Lung (tissue), 12 donors: ENCODE results near the gene PIEZO1. TPM values are rescaled to one million over a fixed set of nuclear protein-coding genes. Genes with fewer than 3 reads are reported as not detected.
A peak's percentile ranks its signal among the peaks of the same experiment; 100 is the strongest.

ENCODE experiments used
- ATAC-seq: fragments of 200-7000 bp; cut with Tn5 transposase; one replicate; pipeline ENCODE4 v1.9.1; 2020; ENCODE audit warnings: moderate number of reproducible peaks; ENCODE audit not compliant: insufficient read depth, low FRiP score
- DNase-seq, 3 donors: peaks; one replicate each; pipeline ENCODE4 v3.0.0-alpha.2; 2013 to 2017
- H3K27ac ChIP-seq, 2 donors: one replicate each; pipeline ENCODE4 v1.5.1; 2013; ENCODE audit warnings: mild to moderate bottlenecking in 2 of 2, moderate library complexity in 2 of 2, control low read depth in 1 of 2, inconsistent platforms in 1 of 2, low read depth in 1 of 2, low read length in 1 of 2
- H3K27me3 ChIP-seq, 3 donors: one replicate each; pipeline ENCODE4 v1.5.1; 2013; ENCODE audit warnings: low read length in 2 of 3; ENCODE audit not compliant: control insufficient read depth in 3 of 3, insufficient read depth in 3 of 3
- H3K36me3 ChIP-seq, 4 donors: one replicate each; pipeline ENCODE4 v1.5.1; 2013; ENCODE audit warnings: low read length in 4 of 4, mild to moderate bottlenecking in 1 of 4, moderate library complexity in 1 of 4; ENCODE audit not compliant: control insufficient read depth in 4 of 4, insufficient read depth in 4 of 4
- H3K4me1 ChIP-seq, 5 donors: one replicate each; pipeline ENCODE4 v1.5.1; 2013; ENCODE audit warnings: low read length in 5 of 5, mild to moderate bottlenecking in 2 of 5, moderate library complexity in 1 of 5; ENCODE audit not compliant: control insufficient read depth in 5 of 5, insufficient read depth in 5 of 5
- H3K4me3 ChIP-seq: one replicate; pipeline ENCODE4 v1.5.1; 2013; ENCODE audit warnings: mild to moderate bottlenecking, control low read depth, moderate library complexity
- H3K9ac ChIP-seq, 2 donors: one replicate each; pipeline ENCODE4 v1.5.1; 2013; ENCODE audit warnings: low read length in 2 of 2, control low read depth in 1 of 2; ENCODE audit not compliant: insufficient read depth in 1 of 2
- H3K9me3 ChIP-seq, 4 donors: one replicate each; pipeline ENCODE4 v1.5.1; 2013; ENCODE audit warnings: low read length in 3 of 4, mild to moderate bottlenecking in 1 of 4, moderate library complexity in 1 of 4; ENCODE audit not compliant: control insufficient read depth in 4 of 4, insufficient read depth in 3 of 4
- WGBS, 2 donors: extraction: QIAGEN DNeasy Blood & Tissue Kit; methylation state at CpG; one replicate each; pipeline ENCODE4 v1.1.7; 2013; 5-methylcytosine and 5-hydroxymethylcytosine counted together
- polyA plus RNA-seq, 2 donors: library from polyadenylated mRNA; stranded (reverse); fragments of 200-250 nt; gene quantifications; one replicate each; pipeline ENCODE4 v1.2.1, GENCODE V29; 2013
- total RNA-seq, 2 donors: library from RNA; depleted of rRNA in 1 of 2; stranded (reverse); fragments of >200 nt in 1 of 2; gene quantifications; one replicate each; pipeline ENCODE4 v1.2.1, GENCODE V29; 2014 to 2021
- TF ChIP-seq, protein P1 (sequence below): IDR thresholded peaks from 2 replicates; pipeline ENCODE4 v1.5.1; 2012; ENCODE audit warnings: mild to moderate bottlenecking; ENCODE audit errors: control extremely low read depth, extremely low read depth
- donor health status: control.
- donor health status: control.
- donor health status: Bipolar disorder and iron deficiency.
- donor health status: healthy.
- donor health status: DM: yes; HTN: yes; CAD: no.

PIEZO1 gene
- total and polyA plus RNA-seq, 4 donors: 113 to 207 (median 190) TPM

DNA sequence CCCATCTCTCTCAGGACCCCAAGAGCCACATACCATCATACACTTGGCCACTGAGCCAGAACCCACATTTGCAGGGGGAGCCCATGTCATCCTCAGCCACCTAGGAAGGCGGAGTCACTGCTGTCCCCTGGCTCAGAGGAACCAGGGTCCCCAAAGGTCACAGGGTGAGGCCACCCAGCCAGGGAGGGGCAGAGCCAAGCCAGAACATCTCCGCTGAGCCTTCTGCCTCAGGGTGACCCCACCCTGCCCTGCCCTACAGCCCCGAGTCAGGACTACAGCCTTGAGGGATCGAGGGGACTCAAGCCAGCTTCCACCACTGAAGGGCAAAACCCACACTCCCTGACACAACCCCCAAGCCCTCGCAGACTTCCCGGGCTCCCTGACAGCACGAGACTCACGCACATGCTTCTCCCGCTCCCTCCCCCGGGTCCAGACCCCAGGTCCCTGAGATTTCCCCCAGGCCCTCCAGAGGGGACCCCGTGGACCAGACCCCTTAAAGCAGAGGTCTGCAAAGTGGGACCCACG is 17.4 kb downstream of the PIEZO1 start:
- ATAC-seq (no peak), DNase-seq (peak in 2 of 3 donors; percentile 40)
- Histone ChIP-seq H3K9ac (no peak overlapping the region), H3K4me3 (no peak overlapping the region), H3K36me3 (peaks cover 0 to 8% (median 0%) of the 10 kb centered on the region in 4 donors), H3K9me3 (no peaks in the 10 kb centered on the region), H3K27me3 (no peaks in the 10 kb centered on the region), H3K4me1 (peaks cover 7 to 71% (median 46%) of the 10 kb centered on the region in 5 donors), H3K27ac (peak overlapping the region in 1 of 2 donors; percentile 73)
- TF ChIP-seq, protein P1, sequence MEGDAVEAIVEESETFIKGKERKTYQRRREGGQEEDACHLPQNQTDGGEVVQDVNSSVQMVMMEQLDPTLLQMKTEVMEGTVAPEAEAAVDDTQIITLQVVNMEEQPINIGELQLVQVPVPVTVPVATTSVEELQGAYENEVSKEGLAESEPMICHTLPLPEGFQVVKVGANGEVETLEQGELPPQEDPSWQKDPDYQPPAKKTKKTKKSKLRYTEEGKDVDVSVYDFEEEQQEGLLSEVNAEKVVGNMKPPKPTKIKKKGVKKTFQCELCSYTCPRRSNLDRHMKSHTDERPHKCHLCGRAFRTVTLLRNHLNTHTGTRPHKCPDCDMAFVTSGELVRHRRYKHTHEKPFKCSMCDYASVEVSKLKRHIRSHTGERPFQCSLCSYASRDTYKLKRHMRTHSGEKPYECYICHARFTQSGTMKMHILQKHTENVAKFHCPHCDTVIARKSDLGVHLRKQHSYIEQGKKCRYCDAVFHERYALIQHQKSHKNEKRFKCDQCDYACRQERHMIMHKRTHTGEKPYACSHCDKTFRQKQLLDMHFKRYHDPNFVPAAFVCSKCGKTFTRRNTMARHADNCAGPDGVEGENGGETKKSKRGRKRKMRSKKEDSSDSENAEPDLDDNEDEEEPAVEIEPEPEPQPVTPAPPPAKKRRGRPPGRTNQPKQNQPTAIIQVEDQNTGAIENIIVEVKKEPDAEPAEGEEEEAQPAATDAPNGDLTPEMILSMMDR: no peak
- 53 to 78% methylated on average over 12 of the region's 12 CpGs for WGBS, 2 donors

DNA sequence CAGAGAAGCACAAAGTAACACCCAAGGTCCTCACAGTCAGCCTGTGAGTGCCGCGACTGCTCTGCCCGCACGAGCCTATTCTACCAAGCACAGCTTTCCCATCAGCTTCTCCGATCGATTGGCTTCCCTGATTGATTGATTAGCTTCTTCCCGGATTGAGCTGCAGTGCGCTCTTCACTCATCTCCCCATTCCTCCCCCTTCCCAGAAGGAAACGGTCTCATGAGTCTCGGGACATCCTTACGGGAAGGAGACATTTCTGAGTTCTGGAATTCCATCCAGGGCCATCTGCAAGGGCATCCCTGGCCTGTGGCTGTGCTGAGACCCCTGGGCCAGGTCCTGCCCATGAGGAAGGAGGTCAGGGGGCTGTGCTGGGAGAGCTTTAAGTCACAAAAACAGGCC is 18.0 kb downstream of the PIEZO1 start:
- ATAC-seq: no peak
- TF ChIP-seq, protein P1: no peak
- 77 to 83% methylated on average over 11 of the region's 11 CpGs for WGBS, 2 donors
- H3K27ac ChIP-seq: no peak overlapping the region
- no peaks in the 10 kb centered on the region for H3K27me3 ChIP-seq
- no peaks in the 10 kb centered on the region for H3K9me3 ChIP-seq
- no peak overlapping the region for H3K9ac ChIP-seq
- peaks cover 7 to 65% (median 45%) of the 10 kb centered on the region in 5 donors for H3K4me1 ChIP-seq
- no peak overlapping the region for H3K4me3 ChIP-seq
- no peak for DNase-seq
- peaks cover 0 to 8% (median 0%) of the 10 kb centered on the region in 4 donors for H3K36me3 ChIP-seq

DNA sequence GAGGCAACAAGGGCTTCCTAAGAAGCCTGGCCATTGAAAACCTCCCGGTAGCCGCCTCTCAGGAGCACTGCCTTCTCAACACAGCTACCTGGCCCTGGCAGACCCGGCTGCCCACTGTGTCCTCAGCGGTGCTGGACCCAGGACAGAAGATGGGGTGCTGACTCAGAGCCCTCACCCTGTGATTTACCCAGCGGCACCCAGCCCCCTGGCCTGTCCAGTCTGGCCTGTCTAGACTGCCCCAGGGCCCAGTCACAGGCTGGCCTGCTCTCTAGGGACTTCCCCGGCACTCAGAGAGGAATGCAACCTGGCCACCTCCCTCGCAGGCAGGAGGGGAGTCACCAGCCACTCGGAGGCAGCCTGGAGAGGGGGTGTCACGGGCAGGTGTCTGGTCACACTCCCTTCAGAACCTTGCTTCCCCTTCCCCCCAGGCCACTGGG is 20.1 kb downstream of the PIEZO1 start:
- Histone ChIP-seq H3K27ac (peak overlapping the region in 1 of 2 donors; percentile 73), H3K27me3 (no peaks in the 10 kb centered on the region), H3K4me1 (peaks cover 7 to 58% (median 34%) of the 10 kb centered on the region in 5 donors), H3K9me3 (no peaks in the 10 kb centered on the region), H3K9ac (no peak overlapping the region), H3K4me3 (no peak overlapping the region), H3K36me3 (peaks cover 0 to 8% (median 0%) of the 10 kb centered on the region in 4 donors)
- peak; percentile 53 to 74 (median 71) for DNase-seq
- WGBS, 2 donors: 69 to 91% methylated on average over 9 of the region's 9 CpGs
- TF ChIP-seq, protein P1: no peak
- peak; percentile 62 for ATAC-seq

DNA sequence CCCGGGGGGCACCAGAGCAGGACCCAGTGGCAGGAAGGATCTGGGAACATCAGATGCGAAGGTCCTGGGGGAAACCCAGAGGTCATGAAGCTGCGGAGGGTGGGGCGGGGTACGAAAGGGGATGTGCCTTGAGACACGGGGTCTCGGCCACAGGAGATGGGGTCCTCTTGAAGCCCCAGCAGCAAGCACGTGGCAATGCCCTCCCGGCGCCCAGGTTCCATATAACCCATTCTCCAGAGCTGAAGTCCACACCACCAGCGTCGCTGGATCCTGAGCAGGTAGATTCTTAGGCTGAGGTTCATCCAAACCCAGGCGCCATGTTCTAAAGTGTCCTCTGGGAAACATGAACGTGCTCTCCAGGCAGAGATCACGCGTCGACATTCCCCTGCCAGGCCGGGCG is 20.9 kb downstream of the PIEZO1 start:
- Histone ChIP-seq H3K27ac (peak overlapping the region in 1 of 2 donors; percentile 50), H3K4me1 (peaks cover 7 to 57% (median 33%) of the 10 kb centered on the region in 5 donors)

More for the DNA sequence above, 20.9 kb downstream of the PIEZO1 start:
- no peak overlapping the region for H3K9ac ChIP-seq
- no peaks in the 10 kb centered on the region for H3K27me3 ChIP-seq
- TF ChIP-seq, protein P1: no peak
- ATAC-seq: no peak
- H3K9me3 ChIP-seq: no peaks in the 10 kb centered on the region
- no peak overlapping the region for H3K4me3 ChIP-seq
- DNase-seq: no peak
- WGBS, 2 donors: 89 to 93% methylated on average over 19 of the region's 19 CpGs
- H3K36me3 ChIP-seq: peaks cover 0 to 8% (median 0%) of the 10 kb centered on the region in 4 donors
